Keratinocyte (primary cell): ENCODE measurements around the gene STX16. TPM values are rescaled to one million over a fixed set of nuclear protein-coding genes. Genes with fewer than 3 reads are reported as not detected.

Experiments
- DNase-seq: peaks from one replicate; pipeline ENCODE4 v3.0.0-alpha.2; 2011; ENCODE audit warnings: low read depth, missing footprints, low spot score
- FAIRE-seq: peaks from 2 replicates; lab custom pipeline; 2011; peaks lifted over from hg19 to GRCh38; lab: Jason Lieb, UNC
- H2AFZ ChIP-seq: 2 replicates; pipeline ENCODE4 v1.6.0; 2012; ENCODE audit warnings: low read length, control low read depth, inconsistent platforms; ENCODE audit not compliant: control insufficient read depth
- H3K27ac ChIP-seq: 2 replicates; pipeline ENCODE4 v1.5.1; 2011; ENCODE audit warnings: low read length; ENCODE audit not compliant: control insufficient read depth, insufficient read depth
- H3K27me3 ChIP-seq: 3 replicates; pipeline ENCODE4 v1.6.0; 2011; ENCODE audit warnings: low read length; ENCODE audit not compliant: control insufficient read depth, insufficient read depth; ENCODE audit errors: extremely low read depth
- H3K36me3 ChIP-seq, 2 experiments: 2 replicates in 1 of 2; 3 replicates in 1 of 2; pipeline ENCODE4 v1.5.1; 2011; ENCODE audit warnings: low read length in 2 of 2, mild to moderate bottlenecking in 1 of 2; ENCODE audit not compliant: control insufficient read depth in 2 of 2, insufficient read depth in 2 of 2; ENCODE audit errors: extremely low read depth in 1 of 2
- H3K4me1 ChIP-seq: 3 replicates; pipeline ENCODE4 v1.5.1; 2011; ENCODE audit warnings: low read length; ENCODE audit not compliant: control insufficient read depth, insufficient read depth; ENCODE audit errors: extremely low read depth
- H3K4me2 ChIP-seq: 3 replicates; pipeline ENCODE4 v1.6.0; 2011; ENCODE audit warnings: low read depth, low read length; ENCODE audit not compliant: control insufficient read depth, insufficient read depth; ENCODE audit errors: extremely low read depth
- H3K4me3 ChIP-seq, 3 experiments: fragments of 200-600 bp in 1 of 3; sonication (generic) in 1 of 3; 2 replicates in 2 of 3; 3 replicates in 1 of 3; pipeline ENCODE4 v1.5.1; 2011 to 2016; ENCODE audit warnings: low read length in 3 of 3, mild to moderate bottlenecking in 3 of 3, control low read depth in 2 of 3, inconsistent platforms in 1 of 3, low read depth in 1 of 3, mixed read lengths in 1 of 3, mixed run types in 1 of 3, moderate library complexity in 1 of 3; ENCODE audit not compliant: control insufficient read depth in 2 of 3, insufficient read depth in 2 of 3; ENCODE audit errors: extremely low read depth in 1 of 3
- H3K79me2 ChIP-seq: 2 replicates; pipeline ENCODE4 v1.6.0; 2012; ENCODE audit warnings: low read length; ENCODE audit not compliant: control insufficient read depth, insufficient read depth
- H3K9ac ChIP-seq: 3 replicates; pipeline ENCODE4 v1.6.0; 2011; ENCODE audit warnings: low read length; ENCODE audit not compliant: control insufficient read depth, insufficient read depth; ENCODE audit errors: extremely low read depth
- H3K9me1 ChIP-seq: 3 replicates; pipeline ENCODE4 v1.6.0; 2011; ENCODE audit warnings: low read length; ENCODE audit not compliant: control insufficient read depth, insufficient read depth; ENCODE audit errors: extremely low read depth
- H3K9me3 ChIP-seq: 2 replicates; pipeline ENCODE4 v1.5.1; 2012; ENCODE audit warnings: low read depth, low read length; ENCODE audit not compliant: control insufficient read depth
- H4K20me1 ChIP-seq: 3 replicates; pipeline ENCODE4 v1.6.0; 2011; ENCODE audit warnings: low read length; ENCODE audit not compliant: control insufficient read depth, insufficient read depth; ENCODE audit errors: extremely low read depth
- EZH2 ChIP-seq: IDR thresholded peaks from one replicate; pipeline ENCODE4 v1.6.1; 2012; ENCODE audit warnings: inconsistent platforms, mild to moderate bottlenecking, low read length, moderate library complexity
- dilution Hi-C: fragments of 300-500 bp; cut with MboI; formaldehyde crosslinking; loops from one replicate; pipeline ENCODE4 v1.7.0; 2020; ENCODE audit warnings: low sequenced_read_pairs; ENCODE audit not compliant: extremely low pct_ligation_motif_present
- polyA plus RNA-seq, 5 experiments: library from polyadenylated mRNA; depleted of rRNA in 3 of 5; stranded (reverse) in 3 of 5; stranded (forward) in 1 of 5; unstranded in 1 of 5; fragments of >200 nt; gene quantifications; 1 replicate in 1 of 5; 2 replicates in 3 of 5; 3 replicates in 1 of 5; pipeline versions ENCODE4 v1.2.1 to v1.2.3, GENCODE V29; 2011 to 2012; ENCODE audit warnings: missing spikeins in 2 of 5, low read depth in 1 of 5, low replicate concordance in 1 of 5
- TF ChIP-seq, protein P1 (sequence below), 3 experiments: IDR thresholded peaks in 1 of 3; conservative IDR thresholded peaks in 1 of 3; optimal IDR thresholded peaks in 1 of 3; 2 replicates in 2 of 3; 3 replicates in 1 of 3; pipeline versions ENCODE3 to v1.5.1; 2011; ENCODE audit warnings: low read length in 3 of 3, mild to moderate bottlenecking in 3 of 3, moderate library complexity in 2 of 3, control low read depth in 1 of 3, inconsistent platforms in 1 of 3; ENCODE audit not compliant: insufficient read depth in 2 of 3; ENCODE audit errors: extremely low read depth in 1 of 3

Gene STX16
- polyA plus RNA-seq, 1 donor (not counting 4 experiments of a cell fraction or from before 2014, with no cell fraction given), result 69.7 TPM

DNA sequence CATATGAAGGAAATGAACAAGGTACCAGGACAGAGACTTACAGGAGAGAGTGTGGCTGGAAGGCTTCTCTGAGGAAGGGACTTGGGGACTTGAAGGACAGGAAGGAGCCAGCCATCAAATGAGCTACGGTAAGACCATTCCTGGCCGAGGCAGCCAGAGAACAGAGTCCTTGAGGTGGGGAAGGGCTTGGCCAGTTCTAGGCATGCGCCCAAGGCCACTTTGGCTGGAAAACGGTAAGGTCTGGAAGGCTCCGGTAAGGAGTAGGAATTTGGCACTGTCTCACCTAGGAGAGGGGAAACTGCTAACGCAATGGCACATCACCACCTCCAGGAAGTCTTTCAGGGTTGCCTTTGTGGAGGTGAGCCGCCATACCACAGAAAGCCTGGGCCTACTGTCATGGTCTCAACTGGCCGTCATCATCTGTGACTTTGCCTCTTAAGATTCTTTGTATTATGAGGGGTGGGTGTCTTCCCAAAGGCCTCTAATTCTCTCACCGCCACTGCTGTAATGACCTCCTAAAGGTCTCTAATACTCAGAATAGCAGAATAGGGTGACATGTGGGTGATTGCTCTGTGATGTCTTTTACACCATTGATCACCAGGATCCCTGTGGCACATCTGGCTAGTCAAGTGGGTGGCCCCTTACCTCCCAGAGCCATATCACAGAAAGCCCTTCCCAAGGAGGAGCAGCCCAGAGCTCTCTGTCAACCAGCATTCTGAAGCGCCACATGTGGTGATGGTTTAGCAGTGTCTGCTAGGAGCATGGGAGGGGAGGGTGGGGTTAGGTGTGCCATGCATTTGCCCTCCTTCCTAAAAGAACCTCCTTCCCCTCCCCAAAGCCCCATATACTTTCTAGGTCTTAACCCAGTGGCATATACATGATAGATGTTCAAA, 17.7 kb upstream of the STX16 start:
- dilution Hi-C loops, result no loop called here
- Histone ChIP-seq H3K36me3 (no peaks in the 10 kb centered on the region), H3K9me1 (no peaks in the 10 kb centered on the region), H3K4me2 (no peak overlapping the region), H2AFZ (no peak overlapping the region), H3K9me3 (no peaks in the 10 kb centered on the region), H3K27ac (no peak overlapping the region), H4K20me1 (no peaks in the 10 kb centered on the region), H3K27me3 (peaks cover 10% of the 10 kb centered on the region), H3K9ac (no peak overlapping the region), H3K79me2 (no peaks in the 10 kb centered on the region), H3K4me3 (no peak overlapping the region), H3K4me1 (peaks cover 21% of the 10 kb centered on the region)
- no peak for TF ChIP-seq EZH2
- TF ChIP-seq, protein P1, sequence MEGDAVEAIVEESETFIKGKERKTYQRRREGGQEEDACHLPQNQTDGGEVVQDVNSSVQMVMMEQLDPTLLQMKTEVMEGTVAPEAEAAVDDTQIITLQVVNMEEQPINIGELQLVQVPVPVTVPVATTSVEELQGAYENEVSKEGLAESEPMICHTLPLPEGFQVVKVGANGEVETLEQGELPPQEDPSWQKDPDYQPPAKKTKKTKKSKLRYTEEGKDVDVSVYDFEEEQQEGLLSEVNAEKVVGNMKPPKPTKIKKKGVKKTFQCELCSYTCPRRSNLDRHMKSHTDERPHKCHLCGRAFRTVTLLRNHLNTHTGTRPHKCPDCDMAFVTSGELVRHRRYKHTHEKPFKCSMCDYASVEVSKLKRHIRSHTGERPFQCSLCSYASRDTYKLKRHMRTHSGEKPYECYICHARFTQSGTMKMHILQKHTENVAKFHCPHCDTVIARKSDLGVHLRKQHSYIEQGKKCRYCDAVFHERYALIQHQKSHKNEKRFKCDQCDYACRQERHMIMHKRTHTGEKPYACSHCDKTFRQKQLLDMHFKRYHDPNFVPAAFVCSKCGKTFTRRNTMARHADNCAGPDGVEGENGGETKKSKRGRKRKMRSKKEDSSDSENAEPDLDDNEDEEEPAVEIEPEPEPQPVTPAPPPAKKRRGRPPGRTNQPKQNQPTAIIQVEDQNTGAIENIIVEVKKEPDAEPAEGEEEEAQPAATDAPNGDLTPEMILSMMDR (optimal IDR thresholded peaks at IDR 0.05 in 1 of 3, IDR thresholded peaks at IDR 0.05 in 1 of 3, conservative IDR thresholded peaks at IDR 0.05 in 1 of 3; ENCODE audit: extremely low read depth in 1 of 3, insufficient read depth in 2 of 3, low read length in 3 of 3), result no peak
- no peak for DNase-seq
- FAIRE-seq, result no peak

DNA sequence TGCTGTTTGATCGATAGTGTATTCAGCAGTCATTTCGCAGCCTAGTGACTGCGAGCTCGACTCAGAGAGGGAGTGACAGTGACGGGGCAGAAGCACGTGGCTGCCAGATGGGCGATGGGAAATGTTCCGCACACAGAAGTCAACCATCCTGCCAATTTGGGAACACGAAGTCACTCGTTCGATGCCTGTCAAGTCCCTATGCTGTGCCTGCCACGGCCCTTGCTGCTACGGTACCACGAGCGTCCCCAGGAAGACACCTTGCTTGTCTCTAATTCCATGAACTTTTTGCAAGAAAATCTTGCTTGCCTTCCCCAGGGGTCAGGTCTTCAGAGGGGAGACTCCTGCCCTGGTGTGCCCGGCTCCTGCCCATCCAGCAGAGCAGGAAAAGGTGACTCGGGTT, 17.0 kb upstream of the STX16 start:
- H3K4me3 ChIP-seq, result no peak overlapping the region
- H2AFZ ChIP-seq, result no peak overlapping the region
- peaks cover 15% of the 10 kb centered on the region for H3K27me3 ChIP-seq
- no peaks in the 10 kb centered on the region for H3K9me1 ChIP-seq
- no peaks in the 10 kb centered on the region for H4K20me1 ChIP-seq
- dilution Hi-C loops, result no loop called here
- peaks cover 21% of the 10 kb centered on the region for H3K4me1 ChIP-seq
- no peaks in the 10 kb centered on the region for H3K36me3 ChIP-seq
- H3K79me2 ChIP-seq, result no peaks in the 10 kb centered on the region
- no peaks in the 10 kb centered on the region for H3K9me3 ChIP-seq
- TF ChIP-seq EZH2, result no peak
- TF ChIP-seq, protein P1 (optimal IDR thresholded peaks at IDR 0.05 in 1 of 3, IDR thresholded peaks at IDR 0.05 in 1 of 3, conservative IDR thresholded peaks at IDR 0.05 in 1 of 3; ENCODE audit: extremely low read depth in 1 of 3, insufficient read depth in 2 of 3, low read length in 3 of 3), result no peak
- H3K4me2 ChIP-seq, result no peak overlapping the region
- DNase-seq (no peak), FAIRE-seq (no peak)
- no peak overlapping the region for H3K27ac ChIP-seq
- no peak overlapping the region for H3K9ac ChIP-seq
